AG09319 (cell line): ENCODE measurements around the gene ZNF236.

Source experiments
- DNase-seq: peaks from one replicate; pipeline ENCODE4 v3.0.0-alpha.2; 2010; ENCODE audit warnings: low read depth; ENCODE audit errors: extremely low read depth
- TF ChIP-seq, protein P1 (sequence below): IDR thresholded peaks from 2 replicates; pipeline ENCODE4 v1.5.1; 2011; ENCODE audit warnings: low read depth, mild to moderate bottlenecking, inconsistent platforms, low read length, moderate library complexity

The ZNF236 gene

DNA sequence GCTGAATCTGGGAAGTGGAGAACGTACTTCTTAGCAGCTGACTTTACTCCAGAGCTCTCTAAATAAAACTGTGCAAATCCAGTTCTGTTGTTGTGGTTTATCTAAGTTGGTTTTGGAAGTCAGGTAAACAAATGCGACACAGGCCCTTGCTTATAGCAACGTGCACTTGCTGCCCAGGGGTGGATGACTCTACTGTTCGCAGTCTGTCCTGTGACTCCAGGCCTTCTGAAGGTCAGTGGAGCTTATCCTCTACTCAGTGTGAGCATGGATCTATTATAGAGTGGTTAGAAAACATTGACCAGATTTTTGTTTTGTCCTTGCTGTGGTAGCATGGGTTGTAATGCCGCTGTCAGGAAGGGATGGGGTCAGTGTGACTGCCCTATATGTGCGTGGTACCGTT lies 89.1 kb downstream of the ZNF236 start:
- TF ChIP-seq, protein P1, sequence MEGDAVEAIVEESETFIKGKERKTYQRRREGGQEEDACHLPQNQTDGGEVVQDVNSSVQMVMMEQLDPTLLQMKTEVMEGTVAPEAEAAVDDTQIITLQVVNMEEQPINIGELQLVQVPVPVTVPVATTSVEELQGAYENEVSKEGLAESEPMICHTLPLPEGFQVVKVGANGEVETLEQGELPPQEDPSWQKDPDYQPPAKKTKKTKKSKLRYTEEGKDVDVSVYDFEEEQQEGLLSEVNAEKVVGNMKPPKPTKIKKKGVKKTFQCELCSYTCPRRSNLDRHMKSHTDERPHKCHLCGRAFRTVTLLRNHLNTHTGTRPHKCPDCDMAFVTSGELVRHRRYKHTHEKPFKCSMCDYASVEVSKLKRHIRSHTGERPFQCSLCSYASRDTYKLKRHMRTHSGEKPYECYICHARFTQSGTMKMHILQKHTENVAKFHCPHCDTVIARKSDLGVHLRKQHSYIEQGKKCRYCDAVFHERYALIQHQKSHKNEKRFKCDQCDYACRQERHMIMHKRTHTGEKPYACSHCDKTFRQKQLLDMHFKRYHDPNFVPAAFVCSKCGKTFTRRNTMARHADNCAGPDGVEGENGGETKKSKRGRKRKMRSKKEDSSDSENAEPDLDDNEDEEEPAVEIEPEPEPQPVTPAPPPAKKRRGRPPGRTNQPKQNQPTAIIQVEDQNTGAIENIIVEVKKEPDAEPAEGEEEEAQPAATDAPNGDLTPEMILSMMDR = no peak
- DNase-seq = no peak

DNA sequence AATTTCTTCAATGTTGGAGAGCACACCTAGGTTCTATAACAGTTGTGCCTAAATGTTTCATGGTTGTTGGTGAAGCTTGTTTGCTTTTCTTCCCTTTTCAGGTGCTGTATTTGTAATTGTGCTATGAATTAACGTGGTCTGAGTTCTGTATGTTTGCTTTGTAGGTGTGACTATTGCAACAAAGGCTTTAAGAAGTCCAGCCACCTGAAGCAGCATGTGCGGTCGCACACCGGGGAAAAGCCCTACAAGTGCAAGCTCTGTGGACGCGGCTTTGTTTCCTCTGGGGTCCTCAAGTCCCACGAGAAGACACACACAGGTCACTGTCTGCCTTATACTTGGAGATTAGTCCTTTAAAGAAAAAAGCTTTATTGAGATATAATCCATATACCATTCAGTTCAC lies 91.2 kb downstream of the ZNF236 start:
- DNase-seq = no peak
- TF ChIP-seq, protein P1 = no peak

DNA sequence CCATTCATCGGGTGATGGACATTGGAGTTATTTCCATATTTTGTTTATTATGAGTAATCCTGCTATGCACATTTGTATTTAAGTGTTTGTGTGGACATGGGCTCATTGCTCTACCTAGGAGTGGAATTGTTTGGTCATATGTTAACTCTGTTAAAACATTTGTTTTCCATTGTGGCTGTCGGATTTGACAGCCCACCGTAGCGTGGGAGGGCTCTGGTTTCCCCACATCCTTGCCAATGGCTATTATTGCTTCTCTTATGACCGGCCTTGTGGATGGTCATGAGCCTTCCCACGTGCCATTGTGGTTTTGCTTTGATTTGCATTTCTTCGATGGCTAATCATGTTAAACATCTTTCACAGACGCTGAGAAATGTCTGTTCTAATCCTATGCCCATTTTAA lies 92.0 kb downstream of the ZNF236 start:
- TF ChIP-seq, protein P1 = no peak
- DNase-seq = no peak

DNA sequence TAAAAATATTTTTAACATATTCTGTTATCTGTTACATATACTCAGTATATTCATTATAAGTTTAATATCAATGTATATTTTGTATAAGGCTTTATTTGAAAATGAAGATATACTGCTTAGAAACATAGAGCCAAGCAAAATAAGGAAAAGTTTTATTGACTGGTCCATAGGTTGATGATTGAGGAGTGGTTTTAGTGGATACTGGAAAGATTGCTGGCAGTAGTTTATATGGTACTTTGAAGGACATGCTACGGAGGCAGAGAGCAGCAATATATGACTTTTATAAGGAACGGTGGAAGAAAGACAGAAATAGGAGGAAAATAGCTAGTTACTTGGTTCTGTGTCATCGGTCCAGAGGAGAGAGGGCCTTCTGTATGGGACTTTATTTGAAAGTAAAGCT lies 92.4 kb downstream of the ZNF236 start:
- no peak for DNase-seq
- TF ChIP-seq, protein P1 = no peak

DNA sequence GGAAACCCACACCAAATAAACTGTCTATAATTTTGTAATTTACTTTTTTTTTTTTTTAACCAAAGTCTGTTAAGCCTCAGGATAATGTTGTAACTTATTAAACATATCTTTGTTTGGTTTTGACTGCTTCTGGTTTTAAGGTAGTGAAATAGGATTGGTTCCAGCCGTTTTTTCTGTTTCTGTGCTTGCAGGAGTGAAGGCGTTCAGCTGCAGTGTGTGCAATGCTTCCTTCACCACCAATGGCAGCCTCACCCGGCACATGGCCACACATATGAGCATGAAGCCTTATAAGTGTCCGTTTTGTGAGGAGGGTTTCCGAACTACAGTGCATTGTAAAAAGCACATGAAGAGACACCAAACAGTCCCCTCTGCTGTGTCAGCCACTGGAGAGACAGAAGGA lies 93.1 kb downstream of the ZNF236 start:
- DNase-seq = no peak
- TF ChIP-seq, protein P1 = no peak

DNA sequence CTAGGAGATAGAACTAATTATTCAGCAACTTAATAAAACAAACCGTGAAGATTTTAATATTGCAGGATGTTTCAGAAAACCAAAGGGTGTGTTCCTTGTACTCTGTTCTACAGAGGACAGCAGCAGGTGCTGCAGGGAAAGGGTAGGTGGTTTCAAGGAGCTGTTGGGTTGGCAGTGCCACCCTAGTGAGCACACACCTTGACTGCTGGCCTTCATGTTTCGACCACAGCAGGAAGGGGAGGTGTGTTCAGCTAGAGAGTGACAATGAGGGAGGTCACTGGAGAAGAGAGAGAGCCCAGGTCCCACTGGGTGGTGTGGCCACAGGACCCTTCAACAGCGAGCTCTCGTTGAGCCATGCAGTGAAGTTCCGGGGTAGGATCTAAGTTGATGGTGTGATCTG lies 98.6 kb downstream of the ZNF236 start:
- DNase-seq = no peak

DNA sequence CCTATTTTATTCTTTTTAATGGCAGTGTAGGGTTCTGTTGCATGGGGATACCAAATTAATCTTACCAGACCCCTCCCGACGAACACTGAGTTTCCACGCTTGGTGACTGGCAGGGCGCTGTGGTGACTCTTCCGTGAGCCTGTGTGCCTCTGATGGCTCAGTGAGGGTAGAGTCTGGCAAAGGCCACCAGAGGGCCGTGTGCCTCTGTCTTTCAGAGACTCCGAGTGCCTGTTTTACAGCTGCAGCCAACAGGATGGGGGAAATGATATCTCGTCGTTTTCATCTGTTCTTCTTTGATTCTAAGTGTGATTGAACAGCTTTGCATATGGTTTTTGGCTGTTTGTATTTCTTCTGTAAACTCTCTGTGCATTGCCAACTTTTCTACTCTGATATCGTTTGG lies 99.8 kb downstream of the ZNF236 start:
- TF ChIP-seq, protein P1 = peak; percentile 37
- no peak for DNase-seq

More for the DNA sequence above, 98.6 kb downstream of the ZNF236 start:
- TF ChIP-seq, protein P1 = no peak
